HEK293 (cell line): ENCODE measurements around the gene SLC12A3.

Source experiments
- CTCF ChIA-PET: fragments of 350-600 bp; formaldehyde crosslinking; extraction: SDS; loops from one replicate; lab custom pipeline; 2021; ENCODE audit warnings: antibody characterized with exemption; lab: Yijun Ruan, JAX
- POLR2A ChIA-PET: fragments of 300-600 bp; formaldehyde crosslinking; extraction: SDS; loops from one replicate; lab custom pipeline; 2020; ENCODE audit warnings: antibody characterized with exemption, inconsistent platforms; lab: Yijun Ruan, JAX
- H3K27ac ChIP-seq: fragments of 200-500 bp; sonication (Bioruptor generic); 2 replicates; pipeline ENCODE4 v1.5.1; 2014; ENCODE audit warnings: low read depth, low read length, control low read depth, inconsistent platforms; ENCODE audit errors: extremely low read depth
- H3K36me3 ChIP-seq, 2 experiments: fragments of 200-500 bp in 1 of 2; sonication (Bioruptor generic) in 1 of 2; 1 replicate in 1 of 2; 2 replicates in 1 of 2; pipeline ENCODE4 v1.5.1; 2014 to 2017; ENCODE audit warnings: inconsistent platforms in 2 of 2, low read length in 2 of 2; ENCODE audit not compliant: control insufficient read depth in 2 of 2, insufficient read depth in 1 of 2
- H3K4me1 ChIP-seq: fragments of 200-500 bp; sonication (Bioruptor generic); 2 replicates; pipeline ENCODE4 v1.5.1; 2014; ENCODE audit warnings: mild to moderate bottlenecking, low read length, inconsistent platforms; ENCODE audit not compliant: control insufficient read depth, insufficient read depth
- H3K4me3 ChIP-seq: 2 replicates; pipeline ENCODE4 v1.5.1; 2011; ENCODE audit warnings: low read depth, mild to moderate bottlenecking, control low read depth, low read length, moderate library complexity
- H3K9me3 ChIP-seq: fragments of 200-500 bp; sonication (Bioruptor generic); 2 replicates; pipeline ENCODE4 v1.5.1; 2014; ENCODE audit warnings: low read depth, low read length, inconsistent platforms; ENCODE audit not compliant: control insufficient read depth, insufficient read depth
- CTCF ChIP-seq: fragments of 450-650 bp; formaldehyde crosslinking; IDR thresholded peaks from 2 replicates; pipeline ENCODE4 v1.5.1; 2016; ENCODE audit warnings: missing biosample characterization, missing genetic modification characterization
- GLIS2 ChIP-seq: fragments of 450-650 bp; formaldehyde crosslinking; IDR thresholded peaks from 2 replicates; pipeline ENCODE4 v1.5.1; 2016; ENCODE audit warnings: missing biosample characterization, missing genetic modification characterization
- INSM2 ChIP-seq: fragments of 450-650 bp; formaldehyde crosslinking; IDR thresholded peaks from 2 replicates; pipeline ENCODE4 v1.5.1; 2016; ENCODE audit warnings: missing biosample characterization, missing genetic modification characterization
- MEIS1 ChIP-seq: sonication (generic); formaldehyde crosslinking; IDR thresholded peaks from 2 replicates; pipeline ENCODE4 v1.8.1; 2022; ENCODE audit warnings: missing genetic modification reagents, mild to moderate bottlenecking, borderline replicate concordance
- PRDM1 ChIP-seq: fragments of 450-650 bp; formaldehyde crosslinking; IDR thresholded peaks from 2 replicates; pipeline ENCODE4; 2016; ENCODE audit warnings: missing biosample characterization, missing genetic modification characterization
- ZBTB26 ChIP-seq: fragments of 450-650 bp; formaldehyde crosslinking; optimal IDR thresholded peaks from 2 replicates; pipeline ENCODE3; 2016; ENCODE audit warnings: missing biosample characterization, mild to moderate bottlenecking, missing genetic modification characterization
- ZBTB49 ChIP-seq: fragments of 450-650 bp; formaldehyde crosslinking; IDR thresholded peaks from 2 replicates; pipeline ENCODE4 v1.5.1; 2016; ENCODE audit warnings: missing biosample characterization, missing genetic modification characterization, low read depth
- ZIC2 ChIP-seq: fragments of 450-650 bp; formaldehyde crosslinking; IDR thresholded peaks from 2 replicates; pipeline ENCODE4 v1.5.1; 2016; ENCODE audit warnings: missing biosample characterization, missing genetic modification characterization
- ZNF16 ChIP-seq: fragments of 450-650 bp; formaldehyde crosslinking; IDR thresholded peaks from 2 replicates; pipeline ENCODE4 v1.5.1; 2016; ENCODE audit warnings: low read depth, missing biosample characterization, missing genetic modification characterization
- ZNF19 ChIP-seq: fragments of 450-650 bp; formaldehyde crosslinking; IDR thresholded peaks from 2 replicates; pipeline ENCODE4; 2016; ENCODE audit warnings: missing biosample characterization, missing genetic modification characterization, low read depth
- ZNF398 ChIP-seq: fragments of 450-650 bp; formaldehyde crosslinking; IDR thresholded peaks from 2 replicates; pipeline ENCODE4 v1.5.1; 2017; ENCODE audit warnings: missing biosample characterization, missing genetic modification characterization
- ZNF501 ChIP-seq: fragments of 450-650 bp; formaldehyde crosslinking; IDR thresholded peaks from 2 replicates; pipeline ENCODE4 v1.5.1; 2016; ENCODE audit warnings: missing biosample characterization, missing genetic modification characterization
- ZNF549 ChIP-seq: fragments of 450-650 bp; IDR thresholded peaks from 2 replicates; pipeline ENCODE4 v1.5.1; 2018; ENCODE audit warnings: missing biosample characterization, missing genetic modification characterization, mild to moderate bottlenecking, inconsistent platforms, moderate library complexity
- ZNF555 ChIP-seq: fragments of 450-650 bp; formaldehyde crosslinking; conservative IDR thresholded peaks from 2 replicates; pipeline ENCODE4 v1.5.1; 2017; ENCODE audit warnings: missing biosample characterization, mild to moderate bottlenecking, missing genetic modification characterization, inconsistent platforms
- ZNF580 ChIP-seq: fragments of 450-650 bp; formaldehyde crosslinking; IDR thresholded peaks from 2 replicates; pipeline ENCODE4 v1.5.1; 2016; ENCODE audit warnings: missing biosample characterization, missing genetic modification characterization
- ZNF585B ChIP-seq: fragments of 450-650 bp; formaldehyde crosslinking; IDR thresholded peaks from 2 replicates; pipeline ENCODE4 v1.5.1; 2016; ENCODE audit warnings: missing biosample characterization, missing genetic modification characterization
- ZNF610 ChIP-seq: fragments of 450-650 bp; formaldehyde crosslinking; IDR thresholded peaks from 2 replicates; pipeline ENCODE4 v1.5.1; 2016; ENCODE audit warnings: missing biosample characterization, missing genetic modification characterization, borderline replicate concordance
- ZNF626 ChIP-seq: fragments of 450-650 bp; sonication (Bioruptor Pico); formaldehyde crosslinking; IDR thresholded peaks from 2 replicates; pipeline ENCODE4 v1.5.1; 2018; ENCODE audit warnings: missing biosample characterization, missing genetic modification characterization, inconsistent platforms
- ZNF654 ChIP-seq: fragments of 450-650 bp; formaldehyde crosslinking; IDR thresholded peaks from 2 replicates; pipeline ENCODE4 v1.5.1; 2016; ENCODE audit warnings: low read depth, missing biosample characterization, missing genetic modification characterization
- ZNF660 ChIP-seq: fragments of 450-650 bp; IDR thresholded peaks from 2 replicates; pipeline ENCODE4 v1.5.1; 2018; ENCODE audit warnings: missing biosample characterization, mild to moderate bottlenecking, missing genetic modification characterization
- TF ChIP-seq, protein P1 (sequence below): fragments of 450-650 bp; formaldehyde crosslinking; IDR thresholded peaks from 2 replicates; pipeline ENCODE4; 2016; ENCODE audit warnings: missing biosample characterization, missing genetic modification characterization

SLC12A3 gene

GRCh38 chr16:56866955-56867830 lies 2.2 kb downstream of the SLC12A3 start:
- Histone ChIP-seq H3K4me3 (no peak overlapping the region), H3K27ac (no peak overlapping the region), H3K4me1 (no peaks in the 10 kb centered on the region), H3K36me3 (no peaks in the 10 kb centered on the region), H3K9me3 (no peaks in the 10 kb centered on the region)
- ChIA-PET CTCF (interaction anchor here (0.5 to 2.8 kb wide), 24 partner anchors 8 to 1493 kb away, joined by 3 to 22 read pairs (median 3); no protein-coding TSS in a partner anchor), POLR2A (no interaction called here)
- TF ChIP-seq ZNF660 (tag by site-specific recombination): 0 out of 2 replicates have a peak, but pooled peaks have one; percentile 38
- peak; percentile 45 for TF ChIP-seq CTCF (tag by site-specific recombination)
- no peak for TF ChIP-seq ZNF16 (tag by site-specific recombination)
- TF ChIP-seq ZNF654: peak; percentile 49

GRCh38 chr16:56868175-56868574 lies 3.2 kb downstream of the SLC12A3 start:
- POLR2A ChIA-PET: interaction anchor here (0.7 kb wide), 1 partner anchor 386 kb away, joined by 4 read pairs; no protein-coding TSS in a partner anchor
- Histone ChIP-seq H3K4me3 (no peak overlapping the region), H3K4me1 (no peaks in the 10 kb centered on the region), H3K36me3 (no peaks in the 10 kb centered on the region), H3K27ac (no peak overlapping the region), H3K9me3 (no peaks in the 10 kb centered on the region)
- CTCF ChIA-PET: interaction anchor here (0.5 to 2.8 kb wide), 16 partner anchors 8 to 1492 kb away, joined by 3 to 22 read pairs (median 4); no protein-coding TSS in a partner anchor
- TF ChIP-seq, protein P1, sequence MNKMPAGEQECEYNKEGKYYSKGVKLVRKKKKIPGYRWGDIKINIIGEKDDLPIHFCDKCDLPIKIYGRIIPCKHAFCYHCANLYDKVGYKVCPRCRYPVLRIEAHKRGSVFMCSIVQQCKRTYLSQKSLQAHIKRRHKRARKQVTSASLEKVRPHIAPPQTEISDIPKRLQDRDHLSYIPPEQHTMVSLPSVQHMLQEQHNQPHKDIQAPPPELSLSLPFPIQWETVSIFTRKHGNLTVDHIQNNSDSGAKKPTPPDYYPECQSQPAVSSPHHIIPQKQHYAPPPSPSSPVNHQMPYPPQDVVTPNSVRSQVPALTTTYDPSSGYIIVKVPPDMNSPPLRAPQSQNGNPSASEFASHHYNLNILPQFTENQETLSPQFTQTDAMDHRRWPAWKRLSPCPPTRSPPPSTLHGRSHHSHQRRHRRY (tag by site-specific recombination): no peak
- no peak for TF ChIP-seq ZBTB49
- no peak for TF ChIP-seq ZNF660 (tag by site-specific recombination)
- TF ChIP-seq ZNF549: no peak
- TF ChIP-seq ZNF610: no peak
- no peak for TF ChIP-seq ZNF580 (tag by site-specific recombination)
- TF ChIP-seq ZNF19 (tag by site-specific recombination): no peak
- no peak for TF ChIP-seq ZNF398 (tag by site-specific recombination)
- TF ChIP-seq ZNF626 (tag by site-specific recombination): no peak
- TF ChIP-seq MEIS1: no peak
- no peak for TF ChIP-seq ZNF501 (tag by site-specific recombination)
- no peak for TF ChIP-seq INSM2 (tag by site-specific recombination)
- no peak for TF ChIP-seq PRDM1
- no peak for TF ChIP-seq ZBTB26 (tag by site-specific recombination)
- TF ChIP-seq ZIC2: no peak
- TF ChIP-seq ZNF555: no peak
- no peak for TF ChIP-seq ZNF585B
- TF ChIP-seq GLIS2: no peak
